ENCODE data around the gene MCUR1. TPM values are rescaled to one million over a fixed set of nuclear protein-coding genes. Genes with fewer than 3 reads are reported as not detected.

The MCUR1 gene
- total RNA-seq, 1 experiment from 2014 or later = 17.9 TPM

DNA sequence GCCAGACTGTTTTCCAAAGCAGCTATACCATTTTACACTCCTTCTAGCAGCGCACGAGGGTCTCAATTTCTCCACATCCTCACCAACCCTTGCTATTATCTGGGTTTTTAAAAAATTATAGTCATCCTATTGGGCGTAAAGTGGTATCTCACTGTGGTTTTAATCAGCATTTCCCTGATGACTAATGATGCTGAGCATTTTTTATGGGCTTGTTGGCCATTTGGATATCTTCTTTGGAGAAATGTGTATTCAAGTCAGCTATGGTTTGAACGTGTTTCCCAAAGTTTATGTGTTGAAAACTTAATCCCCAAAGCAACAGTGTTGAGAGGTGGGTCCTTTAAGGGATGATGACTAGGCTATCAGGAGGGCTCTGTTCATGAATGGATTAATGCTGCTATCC lies 6.7 kb downstream of the MCUR1 start:
- no peaks in the 10 kb centered on the region for H3K9me2 ChIP-seq (replicated peaks; ENCODE audit: insufficient read depth, low read length)
- no peak for DNase-seq
- H3K79me2 ChIP-seq (ENCODE audit: low read length) = peaks cover 78% of the 10 kb centered on the region
- no peaks in the 10 kb centered on the region for H3K9me3 ChIP-seq (ENCODE audit: low read length)
- peaks cover 12% of the 10 kb centered on the region for H3K4me1 ChIP-seq (ENCODE audit: low read length)
- no peak overlapping the region for H3K4me3 ChIP-seq (ENCODE audit: low read length)
- H3K9ac ChIP-seq (ENCODE audit: low read length) = no peak overlapping the region
- H3K27ac ChIP-seq (ENCODE audit: low read length) = no peak overlapping the region
- 0 out of 2 replicates have a peak, but pooled peaks cover 3% of the 10 kb centered on the region for H4K20me1 ChIP-seq (ENCODE audit: insufficient read depth, low read depth, low read length)
- H2AFZ ChIP-seq (ENCODE audit: low read length) = no peak overlapping the region
- H3K27me3 ChIP-seq (ENCODE audit: low read length) = no peaks in the 10 kb centered on the region
- H3K4me2 ChIP-seq (ENCODE audit: low read depth, low read length, poor library complexity, severe bottlenecking) = no peak overlapping the region
- H3K36me3 ChIP-seq (ENCODE audit: insufficient read depth, low read length) = peaks cover 13% of the 10 kb centered on the region; the same call in 1 of the 2 replicates

DNA sequence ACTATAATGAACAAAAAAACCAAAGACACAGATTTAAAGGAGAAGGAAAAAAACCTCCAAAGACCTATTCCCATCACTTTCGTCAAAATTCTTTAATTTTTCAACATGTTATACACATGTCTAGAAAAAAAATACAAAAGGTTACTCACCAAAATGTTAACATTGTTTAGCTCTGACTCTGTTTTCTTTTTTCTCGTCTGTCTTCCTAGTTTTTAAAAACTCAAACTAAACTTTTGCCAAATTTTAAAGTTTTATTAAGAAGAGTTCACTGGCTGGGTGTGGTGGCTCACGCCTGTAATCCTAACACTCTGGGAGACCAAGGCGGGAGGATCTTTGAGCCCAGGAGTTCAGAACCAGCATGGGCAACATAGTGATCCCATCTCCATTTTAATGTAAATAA lies 10.8 kb downstream of the MCUR1 start:
- DNase-seq = no peak
- peaks cover 37% of the 10 kb centered on the region for H3K79me2 ChIP-seq (ENCODE audit: low read length)

DNA sequence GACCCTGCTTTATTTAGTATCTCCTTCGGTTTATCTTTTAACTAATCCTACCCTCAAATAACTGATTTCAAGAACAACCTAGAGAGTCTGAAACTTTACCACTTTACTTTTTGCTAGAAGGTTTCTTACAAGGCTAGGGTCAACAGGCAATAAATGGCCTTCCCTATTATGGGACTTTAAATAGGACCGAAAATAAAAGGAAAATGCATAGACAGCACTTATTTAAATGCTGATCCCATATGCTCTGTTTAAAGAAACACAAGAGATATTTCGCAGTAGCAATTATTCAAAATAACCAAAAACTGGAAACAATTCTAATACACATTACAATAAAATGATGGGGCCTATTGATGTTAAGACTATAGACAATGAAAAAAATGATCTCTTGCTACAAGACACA lies 13.7 kb downstream of the MCUR1 start:
- H3K9me3 ChIP-seq (ENCODE audit: low read length) = no peaks in the 10 kb centered on the region
- no peak overlapping the region for H3K4me3 ChIP-seq (ENCODE audit: low read length)
- H2AFZ ChIP-seq (ENCODE audit: low read length) = no peak overlapping the region
- no peaks in the 10 kb centered on the region for H4K20me1 ChIP-seq (ENCODE audit: insufficient read depth, low read depth, low read length)
- no peaks in the 10 kb centered on the region for H3K27me3 ChIP-seq (ENCODE audit: low read length)
- DNase-seq = no peak
- no peak overlapping the region for H3K9ac ChIP-seq (ENCODE audit: low read length)
- H3K4me1 ChIP-seq (ENCODE audit: low read length) = no peaks in the 10 kb centered on the region
- no peaks in the 10 kb centered on the region for H3K9me2 ChIP-seq (replicated peaks; ENCODE audit: insufficient read depth, low read length)
- no peak overlapping the region for H3K27ac ChIP-seq (ENCODE audit: low read length)
- peaks cover 33% of the 10 kb centered on the region for H3K36me3 ChIP-seq (ENCODE audit: insufficient read depth, low read length)
- no peak overlapping the region for H3K4me2 ChIP-seq (ENCODE audit: low read depth, low read length, poor library complexity, severe bottlenecking)
- peaks cover 12% of the 10 kb centered on the region; the same call in 1 of the 2 replicates for H3K79me2 ChIP-seq (ENCODE audit: low read length)

More for the DNA sequence above, 10.8 kb downstream of the MCUR1 start:
- no peaks in the 10 kb centered on the region for H3K9me3 ChIP-seq (ENCODE audit: low read length)
- H4K20me1 ChIP-seq (ENCODE audit: insufficient read depth, low read depth, low read length) = 0 out of 2 replicates have a peak, but pooled peaks cover 3% of the 10 kb centered on the region
- peaks cover 33% of the 10 kb centered on the region for H3K36me3 ChIP-seq (ENCODE audit: insufficient read depth, low read length)
- no peaks in the 10 kb centered on the region for H3K9me2 ChIP-seq (replicated peaks; ENCODE audit: insufficient read depth, low read length)
- H3K4me3 ChIP-seq (ENCODE audit: low read length) = no peak overlapping the region
- no peak overlapping the region for H3K9ac ChIP-seq (ENCODE audit: low read length)
- H3K27ac ChIP-seq (ENCODE audit: low read length) = no peak overlapping the region
- H3K4me1 ChIP-seq (ENCODE audit: low read length) = no peaks in the 10 kb centered on the region
- no peaks in the 10 kb centered on the region for H3K27me3 ChIP-seq (ENCODE audit: low read length)
- no peak overlapping the region for H3K4me2 ChIP-seq (ENCODE audit: low read depth, low read length, poor library complexity, severe bottlenecking)
- no peak overlapping the region for H2AFZ ChIP-seq (ENCODE audit: low read length)

GRCh38 chr6:13796781-13797180 lies 17.6 kb downstream of the MCUR1 start:
- Histone ChIP-seq H3K36me3 (ENCODE audit: insufficient read depth, low read length) (peaks cover 42% of the 10 kb centered on the region), H3K27me3 (ENCODE audit: low read length) (no peaks in the 10 kb centered on the region), H3K9me2 (replicated peaks; ENCODE audit: insufficient read depth, low read length) (no peaks in the 10 kb centered on the region), H3K27ac (ENCODE audit: low read length) (no peak overlapping the region), H4K20me1 (ENCODE audit: insufficient read depth, low read depth, low read length) (no peaks in the 10 kb centered on the region), H3K4me1 (ENCODE audit: low read length) (peaks cover 8% of the 10 kb centered on the region), H3K79me2 (ENCODE audit: low read length) (peaks cover 10% of the 10 kb centered on the region; the same call in 1 of the 2 replicates), H3K4me3 (ENCODE audit: low read length) (no peak overlapping the region), H3K9me3 (ENCODE audit: low read length) (no peaks in the 10 kb centered on the region), H2AFZ (ENCODE audit: low read length) (no peak overlapping the region), H3K4me2 (ENCODE audit: low read depth, low read length, poor library complexity, severe bottlenecking) (no peak overlapping the region), H3K9ac (ENCODE audit: low read length) (no peak overlapping the region)
- DNase-seq = no peak

DNA sequence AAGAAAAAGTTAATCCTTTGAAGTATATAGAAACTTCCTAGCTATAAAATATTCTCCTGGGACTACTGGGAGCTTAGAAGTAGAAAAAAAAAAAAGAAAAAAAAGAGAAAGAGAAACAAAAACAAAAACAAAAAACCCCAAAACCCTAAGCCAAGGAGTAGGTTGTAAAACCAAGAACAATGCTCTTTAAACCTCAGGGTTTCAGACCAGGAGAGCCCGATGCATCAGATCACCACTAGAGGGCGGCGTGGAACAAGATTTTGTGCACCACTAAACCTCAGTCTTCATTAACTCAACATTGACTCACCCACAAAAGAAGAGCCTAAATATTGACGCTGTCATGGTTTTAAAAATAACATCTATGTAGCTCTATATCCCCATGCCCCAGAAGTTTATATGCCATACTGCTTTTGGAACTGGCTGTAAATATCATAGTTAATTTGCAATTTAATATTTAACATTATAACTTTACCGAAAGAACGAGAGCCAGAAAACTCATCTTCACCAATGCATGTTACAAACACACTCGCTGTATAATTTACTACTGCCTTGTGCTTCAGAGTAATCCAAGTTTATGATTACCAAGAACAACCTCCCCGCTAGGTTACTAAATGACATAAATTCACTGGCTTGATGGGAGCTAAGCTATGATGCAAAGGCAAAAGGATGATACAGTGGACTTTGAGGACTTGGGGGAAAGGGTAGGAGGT lies 19.2 kb downstream of the MCUR1 start:
- peaks cover 30% of the 10 kb centered on the region; the same call in 1 of the 2 replicates for H3K36me3 ChIP-seq (ENCODE audit: insufficient read depth, low read length)
- H4K20me1 ChIP-seq (ENCODE audit: insufficient read depth, low read depth, low read length) = no peaks in the 10 kb centered on the region
- H3K4me3 ChIP-seq (ENCODE audit: low read length) = no peak overlapping the region

DNA sequence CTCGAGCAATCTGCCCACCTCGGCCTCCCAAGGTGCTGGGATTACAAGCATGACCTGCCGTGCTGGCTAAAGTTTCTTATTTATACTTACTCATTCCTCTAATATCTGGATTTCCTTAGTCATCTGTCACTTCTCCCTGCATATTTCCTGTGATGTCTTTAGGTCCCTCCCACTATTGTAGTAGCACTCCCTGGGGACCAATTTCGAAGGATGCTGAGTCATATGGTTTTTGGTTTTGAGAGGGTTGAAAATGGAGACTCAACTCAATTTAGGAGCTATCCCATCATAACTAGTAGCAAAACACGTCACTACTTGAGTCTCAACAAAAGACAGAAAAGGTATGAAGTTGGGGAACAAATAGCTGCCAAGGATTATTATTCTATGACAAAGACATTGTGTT lies 20.2 kb downstream of the MCUR1 start:
- Histone ChIP-seq H3K9ac (ENCODE audit: low read length) (no peak overlapping the region), H3K36me3 (ENCODE audit: insufficient read depth, low read length) (peaks cover 30% of the 10 kb centered on the region; the same call in 1 of the 2 replicates), H3K79me2 (ENCODE audit: low read length) (peaks cover 10% of the 10 kb centered on the region; the same call in 1 of the 2 replicates), H2AFZ (ENCODE audit: low read length) (no peak overlapping the region), H3K4me1 (ENCODE audit: low read length) (peaks cover 8% of the 10 kb centered on the region), H3K9me2 (replicated peaks; ENCODE audit: insufficient read depth, low read length) (no peaks in the 10 kb centered on the region), H4K20me1 (ENCODE audit: insufficient read depth, low read depth, low read length) (no peaks in the 10 kb centered on the region), H3K9me3 (ENCODE audit: low read length) (no peaks in the 10 kb centered on the region), H3K4me2 (ENCODE audit: low read depth, low read length, poor library complexity, severe bottlenecking) (no peak overlapping the region), H3K27ac (ENCODE audit: low read length) (no peak overlapping the region), H3K27me3 (ENCODE audit: low read length) (no peaks in the 10 kb centered on the region), H3K4me3 (ENCODE audit: low read length) (no peak overlapping the region)
- DNase-seq = no peak

More for the DNA sequence above, 19.2 kb downstream of the MCUR1 start:
- peak; percentile 91 for DNase-seq
- no peaks in the 10 kb centered on the region for H3K9me2 ChIP-seq (replicated peaks; ENCODE audit: insufficient read depth, low read length)
- H3K9ac ChIP-seq (ENCODE audit: low read length) = no peak overlapping the region
- H3K9me3 ChIP-seq (ENCODE audit: low read length) = no peaks in the 10 kb centered on the region
- peaks cover 10% of the 10 kb centered on the region; the same call in 1 of the 2 replicates for H3K79me2 ChIP-seq (ENCODE audit: low read length)
- H3K4me2 ChIP-seq (ENCODE audit: low read depth, low read length, poor library complexity, severe bottlenecking) = no peak overlapping the region
- H3K4me1 ChIP-seq (ENCODE audit: low read length) = peaks cover 8% of the 10 kb centered on the region
- no peak overlapping the region for H3K27ac ChIP-seq (ENCODE audit: low read length)
- H2AFZ ChIP-seq (ENCODE audit: low read length) = no peak overlapping the region
- no peaks in the 10 kb centered on the region for H3K27me3 ChIP-seq (ENCODE audit: low read length)

GRCh38 chr6:13789746-13790145 lies 24.6 kb downstream of the MCUR1 start:
- no peak overlapping the region for H3K27ac ChIP-seq (ENCODE audit: low read length)
- peaks cover 28% of the 10 kb centered on the region; the same call in 1 of the 2 replicates for H3K36me3 ChIP-seq (ENCODE audit: insufficient read depth, low read length)
- H3K4me3 ChIP-seq (ENCODE audit: low read length) = no peak overlapping the region
- no peak overlapping the region for H3K9ac ChIP-seq (ENCODE audit: low read length)
- no peaks in the 10 kb centered on the region for H3K9me3 ChIP-seq (ENCODE audit: low read length)
- H3K4me1 ChIP-seq (ENCODE audit: low read length) = peaks cover 6% of the 10 kb centered on the region
- no peak overlapping the region for H3K4me2 ChIP-seq (ENCODE audit: low read depth, low read length, poor library complexity, severe bottlenecking)
- no peaks in the 10 kb centered on the region for H3K27me3 ChIP-seq (ENCODE audit: low read length)
- no peak for DNase-seq
- H4K20me1 ChIP-seq (ENCODE audit: insufficient read depth, low read depth, low read length) = no peaks in the 10 kb centered on the region
- peaks cover 9% of the 10 kb centered on the region; the same call in 1 of the 2 replicates for H3K79me2 ChIP-seq (ENCODE audit: low read length)
- H2AFZ ChIP-seq (ENCODE audit: low read length) = no peak overlapping the region
- H3K9me2 ChIP-seq (replicated peaks; ENCODE audit: insufficient read depth, low read length) = no peaks in the 10 kb centered on the region

GRCh38 chr6:13788820-13789219 lies 25.5 kb downstream of the MCUR1 start:
- Histone ChIP-seq H3K79me2 (ENCODE audit: low read length) (0 out of 2 replicates have a peak, but pooled peaks cover 6% of the 10 kb centered on the region), H3K27me3 (ENCODE audit: low read length) (no peaks in the 10 kb centered on the region), H3K9ac (ENCODE audit: low read length) (no peak overlapping the region), H3K4me3 (ENCODE audit: low read length) (no peak overlapping the region), H3K27ac (ENCODE audit: low read length) (no peak overlapping the region), H3K4me2 (ENCODE audit: low read depth, low read length, poor library complexity, severe bottlenecking) (no peak overlapping the region), H2AFZ (ENCODE audit: low read length) (no peak overlapping the region), H3K4me1 (ENCODE audit: low read length) (no peaks in the 10 kb centered on the region), H4K20me1 (ENCODE audit: insufficient read depth, low read depth, low read length) (no peaks in the 10 kb centered on the region), H3K9me3 (ENCODE audit: low read length) (no peaks in the 10 kb centered on the region), H3K36me3 (ENCODE audit: insufficient read depth, low read length) (peaks cover 19% of the 10 kb centered on the region; the same call in 1 of the 2 replicates), H3K9me2 (replicated peaks; ENCODE audit: insufficient read depth, low read length) (no peaks in the 10 kb centered on the region)
- DNase-seq = no peak
